ENCODE results near the gene FIBCD1.

- TF ChIP-seq, protein P1, sequence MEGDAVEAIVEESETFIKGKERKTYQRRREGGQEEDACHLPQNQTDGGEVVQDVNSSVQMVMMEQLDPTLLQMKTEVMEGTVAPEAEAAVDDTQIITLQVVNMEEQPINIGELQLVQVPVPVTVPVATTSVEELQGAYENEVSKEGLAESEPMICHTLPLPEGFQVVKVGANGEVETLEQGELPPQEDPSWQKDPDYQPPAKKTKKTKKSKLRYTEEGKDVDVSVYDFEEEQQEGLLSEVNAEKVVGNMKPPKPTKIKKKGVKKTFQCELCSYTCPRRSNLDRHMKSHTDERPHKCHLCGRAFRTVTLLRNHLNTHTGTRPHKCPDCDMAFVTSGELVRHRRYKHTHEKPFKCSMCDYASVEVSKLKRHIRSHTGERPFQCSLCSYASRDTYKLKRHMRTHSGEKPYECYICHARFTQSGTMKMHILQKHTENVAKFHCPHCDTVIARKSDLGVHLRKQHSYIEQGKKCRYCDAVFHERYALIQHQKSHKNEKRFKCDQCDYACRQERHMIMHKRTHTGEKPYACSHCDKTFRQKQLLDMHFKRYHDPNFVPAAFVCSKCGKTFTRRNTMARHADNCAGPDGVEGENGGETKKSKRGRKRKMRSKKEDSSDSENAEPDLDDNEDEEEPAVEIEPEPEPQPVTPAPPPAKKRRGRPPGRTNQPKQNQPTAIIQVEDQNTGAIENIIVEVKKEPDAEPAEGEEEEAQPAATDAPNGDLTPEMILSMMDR (IDR thresholded peaks at IDR 0.05), result no peak
- no peak for TF ChIP-seq POLR2A (IDR thresholded peaks at IDR 0.05)
These were observed 41.8 kb downstream of the FIBCD1 start for GRCh38 chr9:130897105-130897751.
